ACC112 (cell line): ENCODE measurements around the gene TNIK.

Experiments used
- H2AFZ ChIP-seq: fragments of 200-600 bp; sonication (generic); one replicate; pipeline ENCODE4 v1.6.0; 2017; ENCODE audit warnings: antibody characterized with exemption, low read length; ENCODE audit not compliant: unreplicated experiment
- H3K27ac ChIP-seq: fragments of 200-600 bp; sonication (generic); 2 replicates; pipeline ENCODE4 v1.5.1; 2014; ENCODE audit warnings: low read depth, mild to moderate bottlenecking, antibody characterized with exemption, low read length, moderate library complexity
- H3K27me3 ChIP-seq: fragments of 200-600 bp; sonication (generic); 2 replicates; pipeline ENCODE4 v1.6.1; 2014; ENCODE audit warnings: mild to moderate bottlenecking, antibody characterized with exemption, low read length, moderate library complexity, mixed read lengths; ENCODE audit not compliant: insufficient read depth
- H3K36me3 ChIP-seq: fragments of 200-600 bp; sonication (generic); 2 replicates; pipeline ENCODE4 v1.6.1; 2016; ENCODE audit warnings: mild to moderate bottlenecking, antibody characterized with exemption, low read length, moderate library complexity, mixed read lengths; ENCODE audit not compliant: insufficient read depth
- H3K4me1 ChIP-seq: fragments of 200-600 bp; sonication (generic); one replicate; pipeline ENCODE4 v1.6.1; 2016; ENCODE audit warnings: low read length, mixed read lengths; ENCODE audit not compliant: insufficient read depth, unreplicated experiment, control insufficient read depth
- H3K4me3 ChIP-seq: fragments of 200-600 bp; sonication (generic); 2 replicates; pipeline ENCODE4 v1.5.1; 2014; ENCODE audit warnings: mild to moderate bottlenecking, low read depth, low read length
- H3K79me2 ChIP-seq: fragments of 200-600 bp; sonication (generic); one replicate; pipeline ENCODE4 v1.6.0; 2016; ENCODE audit warnings: low read length; ENCODE audit not compliant: control insufficient read depth, unreplicated experiment, insufficient read depth

TNIK gene

GRCh38 chr3:171494457-171495109, 34.4 kb upstream of the TNIK start:
- no peaks in the 10 kb centered on the region for H3K27me3 ChIP-seq
- H3K4me3 ChIP-seq, result no peak overlapping the region
- H3K36me3 ChIP-seq, result no peaks in the 10 kb centered on the region
- no peaks in the 10 kb centered on the region for H3K79me2 ChIP-seq
- peaks cover 4% of the 10 kb centered on the region for H3K4me1 ChIP-seq
- no peak overlapping the region for H2AFZ ChIP-seq
- H3K27ac ChIP-seq, result no peak overlapping the region

- Histone ChIP-seq H2AFZ (peak overlapping the region; percentile 84), H3K36me3 (no peaks in the 10 kb centered on the region), H3K4me3 (peak overlapping the region; percentile 63), H3K79me2 (no peaks in the 10 kb centered on the region), H3K27me3 (no peaks in the 10 kb centered on the region), H3K27ac (no peak overlapping the region), H3K4me1 (peaks cover 4% of the 10 kb centered on the region)
Observed at GRCh38 chr3:171491361-171491760, 31.2 kb upstream of the TNIK start.

GRCh38 chr3:171490901-171491300, 30.7 kb upstream of the TNIK start:
- H3K4me1 ChIP-seq, result peaks cover 4% of the 10 kb centered on the region
- no peak overlapping the region for H3K27ac ChIP-seq
- H3K4me3 ChIP-seq, result peak overlapping the region; percentile 63; the same call in 1 of the 2 replicates
- H3K79me2 ChIP-seq, result no peaks in the 10 kb centered on the region
- H3K36me3 ChIP-seq, result no peaks in the 10 kb centered on the region
- H2AFZ ChIP-seq, result peak overlapping the region; percentile 84
- no peaks in the 10 kb centered on the region for H3K27me3 ChIP-seq

GRCh38 chr3:171489348-171489747, 29.1 kb upstream of the TNIK start:
- Histone ChIP-seq H3K4me1 (peaks cover 4% of the 10 kb centered on the region), H3K79me2 (no peaks in the 10 kb centered on the region), H3K36me3 (no peaks in the 10 kb centered on the region), H3K4me3 (no peak overlapping the region), H3K27me3 (no peaks in the 10 kb centered on the region), H3K27ac (no peak overlapping the region), H2AFZ (no peak overlapping the region)

GRCh38 chr3:171488479-171488878, 28.3 kb upstream of the TNIK start:
- H3K36me3 ChIP-seq, result no peaks in the 10 kb centered on the region
- no peak overlapping the region for H2AFZ ChIP-seq
- no peak overlapping the region for H3K27ac ChIP-seq
- H3K4me3 ChIP-seq, result no peak overlapping the region
- peaks cover 4% of the 10 kb centered on the region for H3K4me1 ChIP-seq
- no peaks in the 10 kb centered on the region for H3K27me3 ChIP-seq
- no peaks in the 10 kb centered on the region for H3K79me2 ChIP-seq

- Histone ChIP-seq H3K4me3 (no peak overlapping the region), H2AFZ (no peak overlapping the region), H3K4me1 (peaks cover 4% of the 10 kb centered on the region), H3K36me3 (no peaks in the 10 kb centered on the region), H3K27me3 (no peaks in the 10 kb centered on the region), H3K27ac (no peak overlapping the region), H3K79me2 (no peaks in the 10 kb centered on the region)
Observed at GRCh38 chr3:171487382-171487781, 27.2 kb upstream of the TNIK start.

GRCh38 chr3:171485338-171485737, 25.1 kb upstream of the TNIK start:
- Histone ChIP-seq H3K79me2 (no peaks in the 10 kb centered on the region), H3K4me3 (no peak overlapping the region), H3K36me3 (no peaks in the 10 kb centered on the region), H2AFZ (no peak overlapping the region), H3K27me3 (no peaks in the 10 kb centered on the region), H3K27ac (no peak overlapping the region), H3K4me1 (peaks cover 4% of the 10 kb centered on the region)

GRCh38 chr3:171481011-171481410, 20.8 kb upstream of the TNIK start:
- H3K27me3 ChIP-seq, result no peaks in the 10 kb centered on the region
- no peaks in the 10 kb centered on the region for H3K79me2 ChIP-seq
- peaks cover 5% of the 10 kb centered on the region for H3K4me1 ChIP-seq
- H2AFZ ChIP-seq, result no peak overlapping the region
- H3K36me3 ChIP-seq, result no peaks in the 10 kb centered on the region
- no peak overlapping the region for H3K4me3 ChIP-seq
- H3K27ac ChIP-seq, result no peak overlapping the region

- no peak overlapping the region for H3K4me3 ChIP-seq
- H3K36me3 ChIP-seq, result no peaks in the 10 kb centered on the region
- H3K27me3 ChIP-seq, result no peaks in the 10 kb centered on the region
- no peak overlapping the region for H3K27ac ChIP-seq
- H2AFZ ChIP-seq, result no peak overlapping the region
- H3K4me1 ChIP-seq, result peaks cover 5% of the 10 kb centered on the region
- no peaks in the 10 kb centered on the region for H3K79me2 ChIP-seq
Observed at GRCh38 chr3:171480526-171480925, 20.3 kb upstream of the TNIK start.

GRCh38 chr3:171476532-171477102, 16.4 kb upstream of the TNIK start:
- no peaks in the 10 kb centered on the region for H3K36me3 ChIP-seq
- no peak overlapping the region for H3K4me3 ChIP-seq
- H3K27ac ChIP-seq, result no peak overlapping the region
- H2AFZ ChIP-seq, result no peak overlapping the region
- peaks cover 5% of the 10 kb centered on the region for H3K4me1 ChIP-seq
- no peaks in the 10 kb centered on the region for H3K27me3 ChIP-seq
- no peaks in the 10 kb centered on the region for H3K79me2 ChIP-seq

- H3K27me3 ChIP-seq, result no peaks in the 10 kb centered on the region
- no peak overlapping the region for H2AFZ ChIP-seq
- H3K4me3 ChIP-seq, result no peak overlapping the region
- H3K79me2 ChIP-seq, result no peaks in the 10 kb centered on the region
- H3K27ac ChIP-seq, result no peak overlapping the region
- H3K36me3 ChIP-seq, result no peaks in the 10 kb centered on the region
- H3K4me1 ChIP-seq, result no peaks in the 10 kb centered on the region
Observed at GRCh38 chr3:171472552-171472951, 12.3 kb upstream of the TNIK start.
